ENCODE data around the gene INO80E.
A peak's percentile ranks its signal among the peaks of the same experiment; 100 is the strongest.
"Not testable (repeated sequence)": the region's sequence is repeated elsewhere in the genome, so short reads cannot be mapped to it uniquely, and the experiment has no call there.

Gene INO80E

DNA sequence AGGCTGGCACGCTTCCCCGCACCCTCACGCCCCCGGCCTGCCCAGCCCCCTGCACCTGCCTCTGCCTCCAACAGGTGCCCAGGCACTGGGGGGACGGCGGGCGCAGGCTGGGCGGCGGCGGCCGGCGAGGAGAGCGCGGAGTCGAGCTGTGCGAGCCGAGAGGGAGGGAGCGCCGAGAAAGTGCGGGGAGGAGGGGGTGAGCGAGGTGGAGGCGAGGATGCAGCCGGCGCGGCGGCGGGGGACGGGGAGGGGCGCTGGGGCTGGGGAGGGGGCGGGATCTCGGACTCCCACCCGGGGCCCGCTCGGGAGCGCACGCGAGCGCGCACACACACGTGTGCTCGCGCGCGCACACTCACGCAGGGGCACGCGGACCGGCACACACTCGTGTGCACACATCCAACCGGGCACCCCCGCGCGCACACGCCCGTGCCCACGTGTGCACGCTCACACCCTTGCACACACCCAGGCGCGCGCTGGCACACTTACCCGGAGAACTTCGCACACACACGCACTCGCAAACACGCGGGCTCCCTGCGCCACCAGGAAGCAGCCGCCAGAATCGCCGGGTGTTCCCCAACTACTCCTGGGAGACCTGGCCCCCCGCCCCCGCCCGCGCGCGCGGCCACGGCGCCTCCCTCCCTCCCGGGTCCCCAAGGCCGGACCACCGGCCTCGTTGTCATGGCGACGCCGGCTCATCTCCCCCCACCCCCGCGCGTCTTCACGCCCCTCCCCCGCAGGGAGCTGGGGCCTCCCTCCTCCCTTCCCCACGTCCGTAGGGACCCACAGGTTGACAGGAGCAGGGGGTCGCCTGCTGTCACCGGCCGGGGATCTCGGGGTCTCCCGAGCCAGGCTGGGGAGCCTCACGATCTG, 15.0 kb downstream of the INO80E start, which contains the start of gene DOC2A:
Gene DOC2A, minus strand, starts transcription at position 184 of the 870 bp plus-strand sequence. CDS start 805 bp downstream, outside the sequence.
- DNase-seq, result no peak

DNA sequence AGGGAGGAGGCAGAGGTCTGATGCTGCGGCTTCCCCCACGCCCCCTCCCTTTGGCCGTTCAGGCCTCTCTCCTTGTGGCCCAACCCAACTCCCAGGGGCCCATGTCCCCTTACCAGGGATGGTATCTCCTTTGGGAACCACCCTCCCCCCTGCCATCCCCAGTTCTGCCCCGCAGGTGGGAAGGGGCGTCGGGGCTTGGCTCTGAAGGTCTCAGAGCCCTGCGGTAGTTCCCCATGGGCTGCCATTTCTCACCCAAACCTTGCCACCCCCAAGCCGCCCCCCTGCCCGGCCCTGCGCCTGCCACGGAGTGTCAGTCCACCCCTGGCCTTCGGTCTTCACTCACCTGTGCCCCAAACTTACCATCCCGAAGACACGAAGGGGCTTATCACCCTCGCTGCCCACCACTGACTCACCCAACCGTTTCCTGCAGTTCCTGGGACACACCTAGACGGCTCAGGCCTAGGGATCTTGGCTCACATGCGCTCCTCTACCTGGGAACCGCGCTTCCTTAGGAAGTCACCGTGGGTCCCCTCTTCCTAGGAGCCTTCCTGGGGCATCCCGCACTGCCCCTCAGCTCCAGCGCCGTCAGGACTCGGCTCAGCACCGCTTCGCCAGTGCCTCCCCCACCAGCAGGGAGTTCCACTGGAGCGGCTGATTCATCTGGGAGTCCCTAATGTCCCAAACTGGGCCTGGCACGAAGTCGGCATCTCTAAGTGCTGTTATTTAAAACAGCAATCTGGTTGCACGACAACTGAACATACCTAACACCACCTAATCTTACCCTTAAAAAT, 15.9 kb downstream of the INO80E start:
- DNase-seq, result no peak

DNA sequence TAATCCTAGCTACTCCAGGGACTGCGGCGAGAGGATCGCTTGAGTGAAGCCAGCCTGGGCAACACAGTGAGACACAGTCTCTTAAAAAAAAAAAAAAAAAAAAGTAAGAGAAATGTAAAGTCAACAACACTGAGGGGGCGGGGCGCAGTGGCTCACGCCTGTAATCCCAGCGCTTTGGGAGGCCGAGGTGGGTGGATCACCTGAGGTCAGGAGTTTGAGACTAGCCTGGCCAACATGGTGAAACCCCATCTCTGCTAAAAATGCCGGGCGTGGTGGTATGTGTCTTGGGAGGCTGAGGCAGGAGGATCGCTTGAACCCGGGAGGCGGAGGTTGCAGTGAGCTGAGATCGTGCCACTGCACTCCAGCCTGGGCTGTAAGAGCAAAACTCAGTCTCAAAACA, 16.6 kb downstream of the INO80E start:
- not testable (repeated sequence) for DNase-seq

DNA sequence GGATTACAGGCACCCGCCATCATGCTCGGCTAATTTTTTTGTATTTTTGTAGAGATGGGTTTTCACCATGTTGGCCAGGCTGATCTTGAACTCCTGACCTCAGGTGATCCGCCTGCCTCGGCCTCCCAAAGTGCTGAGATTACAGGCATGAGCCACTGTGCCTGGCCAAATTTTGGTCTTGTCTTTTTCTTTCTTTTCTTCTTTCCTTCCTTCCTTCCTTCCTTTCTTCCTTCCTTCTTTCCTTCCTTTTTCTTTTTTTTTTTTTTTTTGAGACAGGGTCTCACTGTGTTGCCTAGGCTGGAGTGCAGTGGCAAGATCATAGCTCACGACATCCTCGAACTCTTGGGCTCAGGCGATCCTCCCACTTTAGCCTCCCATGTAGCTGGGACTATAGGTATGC, 19.4 kb downstream of the INO80E start:
- not testable (repeated sequence) for DNase-seq

DNA sequence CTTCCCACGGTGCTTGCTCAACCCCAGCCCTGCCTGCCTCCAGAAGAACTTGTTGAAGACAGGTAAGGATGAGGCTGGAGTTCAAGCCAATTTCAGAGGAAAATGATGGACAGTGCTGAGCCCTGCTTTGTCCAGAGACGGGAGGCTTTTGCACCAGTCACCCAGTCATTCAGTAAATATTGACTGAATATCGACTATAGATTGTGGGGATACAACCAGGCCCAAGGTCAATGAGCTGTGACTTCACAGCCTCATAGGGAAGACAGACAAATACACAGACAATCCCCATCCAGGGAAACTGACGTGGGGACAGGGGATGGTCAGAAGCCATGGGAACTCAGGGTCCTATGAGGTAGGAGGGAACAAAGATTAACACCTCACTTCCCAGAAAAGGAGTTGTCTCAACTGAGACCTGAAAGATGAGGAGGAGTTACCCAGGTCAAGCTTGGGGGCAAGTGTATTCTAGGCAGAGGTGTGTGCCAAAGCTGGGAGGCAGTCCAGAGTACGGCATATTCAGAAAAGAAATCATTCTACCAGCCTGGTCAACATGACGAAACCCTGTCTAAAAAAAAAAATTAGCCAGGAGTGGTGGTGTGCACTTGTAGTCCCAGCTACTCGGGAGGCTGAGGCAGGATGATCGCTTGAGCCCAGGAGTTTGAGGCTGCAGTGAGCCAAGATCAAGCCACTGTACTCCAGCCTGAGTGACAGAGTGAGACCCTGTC, 20.7 kb downstream of the INO80E start:
- DNase-seq, result no peak

DNA sequence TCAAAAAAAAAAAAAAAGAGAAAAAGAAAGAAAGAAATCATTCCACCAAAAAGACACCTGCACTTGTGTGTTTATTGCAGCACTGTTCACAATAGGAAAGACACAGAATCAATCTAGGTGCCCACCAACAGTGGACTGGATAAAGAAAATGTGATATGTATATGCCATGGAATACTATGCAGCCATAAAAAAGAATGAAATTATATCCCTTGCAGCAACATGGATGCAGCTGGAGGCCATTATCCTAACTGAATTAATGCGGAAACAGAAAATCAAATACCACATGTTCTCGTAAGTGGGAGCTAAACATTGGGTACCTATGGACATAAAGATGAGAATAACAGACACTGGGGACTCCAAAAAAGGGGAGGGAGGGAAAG, 21.2 kb downstream of the INO80E start:
- DNase-seq, result no peak

DNA sequence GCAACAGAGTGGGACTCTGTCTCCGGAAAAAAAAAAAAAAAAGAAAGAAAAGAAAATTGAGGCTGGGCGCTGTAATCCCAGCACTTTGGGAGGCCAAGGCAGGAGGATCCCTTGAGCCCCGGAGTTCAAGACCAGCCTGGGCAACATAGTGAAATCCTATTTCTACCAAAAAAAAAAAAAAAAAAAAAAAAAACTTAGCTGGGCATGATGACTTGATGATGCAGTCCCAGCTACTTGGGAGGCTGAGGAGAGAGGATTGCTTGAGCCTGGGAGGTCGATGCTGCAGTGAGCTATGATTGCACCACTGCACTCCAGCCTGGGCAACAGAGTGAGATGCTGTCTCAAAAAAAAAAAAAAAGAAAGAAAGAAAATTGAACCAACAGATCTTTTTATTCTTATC, 21.9 kb downstream of the INO80E start:
- DNase-seq, result not testable (repeated sequence)

DNA sequence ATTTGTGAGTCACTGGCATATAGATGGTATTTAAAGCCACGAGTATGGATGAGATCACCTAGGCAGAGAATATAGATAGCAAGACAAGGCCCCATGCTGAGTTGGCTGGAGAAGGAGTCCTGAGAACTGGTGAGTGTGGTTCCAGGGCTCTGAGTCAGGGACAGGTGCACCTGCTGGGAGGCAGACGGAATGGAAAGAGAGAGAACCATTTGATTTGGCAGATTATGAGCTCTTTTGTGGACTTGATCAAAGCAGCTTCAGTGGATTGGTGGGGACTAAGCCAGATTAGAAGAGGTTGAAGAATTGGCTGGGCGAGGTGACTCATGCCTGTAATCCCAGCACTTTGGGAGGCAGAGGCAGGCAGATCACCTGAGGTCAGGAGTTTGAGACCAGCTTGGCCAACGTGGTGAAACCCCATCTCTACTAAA, 22.7 kb downstream of the INO80E start:
- DNase-seq, result no peak

DNA sequence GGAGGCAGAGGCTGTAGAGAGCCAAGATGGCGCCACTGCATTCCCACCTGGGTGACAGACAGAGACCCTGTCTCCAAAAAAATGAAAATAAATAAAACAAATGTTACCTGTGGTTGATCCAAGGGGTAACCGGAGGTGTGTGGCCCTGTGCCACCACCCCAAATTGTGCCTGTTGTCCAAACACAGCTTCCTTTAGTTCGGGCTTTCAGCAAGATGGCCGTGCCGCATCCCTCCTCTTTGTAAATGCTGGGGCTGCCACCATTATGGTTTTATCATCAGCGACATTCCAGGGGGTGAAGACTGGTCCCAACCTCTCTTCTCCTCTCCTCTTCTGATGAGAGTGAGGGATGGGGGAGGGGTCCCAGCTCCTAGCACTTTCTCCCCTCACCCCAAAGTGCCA, 26.8 kb downstream of the INO80E start, which contains the start of gene C16orf92:
Gene C16orf92, plus strand, starts transcription at position 312 of the 400 bp plus-strand sequence. CDS start 143 bp downstream, outside the sequence.
- DNase-seq, result no peak

DNA sequence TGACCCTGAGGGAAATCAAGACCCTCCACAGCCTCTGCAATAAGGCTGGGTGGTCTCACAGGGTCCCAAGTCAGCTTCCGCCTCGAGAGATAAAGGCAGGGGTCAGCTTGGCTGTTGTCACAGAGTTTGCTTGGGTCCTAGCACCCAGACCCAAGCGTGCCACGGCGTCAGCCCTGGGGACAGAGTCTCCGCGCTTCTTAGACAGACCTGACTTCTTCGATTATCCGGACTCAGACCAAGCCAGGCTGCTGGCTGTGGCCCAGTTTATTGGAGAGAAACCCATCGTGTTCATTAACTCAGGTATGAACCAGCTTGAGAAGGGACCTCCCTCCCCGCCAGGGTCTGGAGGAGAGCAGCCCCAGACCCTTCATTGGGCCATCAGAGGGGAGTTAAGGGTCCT, 27.5 kb downstream of the INO80E start:
- no peak for DNase-seq

DNA sequence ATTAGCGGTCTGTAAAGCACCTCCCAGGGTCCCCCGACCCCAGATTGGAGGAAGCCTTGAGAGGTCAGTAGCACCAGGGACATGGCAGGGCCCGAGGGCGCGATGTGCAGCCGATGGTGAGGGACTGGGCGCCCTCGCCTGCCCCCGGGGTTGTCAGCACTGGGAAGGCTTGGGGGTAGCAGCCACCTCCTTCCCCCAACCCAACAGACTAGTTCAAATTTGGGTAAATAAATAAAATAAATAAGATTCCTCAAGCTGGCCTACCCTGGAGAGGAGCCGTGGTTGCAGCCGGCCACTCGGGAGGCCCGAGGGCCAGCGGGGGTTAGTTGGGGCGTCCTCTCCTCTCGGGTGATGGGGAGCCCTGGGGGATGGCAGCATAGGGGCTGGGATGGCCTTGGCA, 28.4 kb downstream of the INO80E start:
- DNase-seq, result no peak

DNA sequence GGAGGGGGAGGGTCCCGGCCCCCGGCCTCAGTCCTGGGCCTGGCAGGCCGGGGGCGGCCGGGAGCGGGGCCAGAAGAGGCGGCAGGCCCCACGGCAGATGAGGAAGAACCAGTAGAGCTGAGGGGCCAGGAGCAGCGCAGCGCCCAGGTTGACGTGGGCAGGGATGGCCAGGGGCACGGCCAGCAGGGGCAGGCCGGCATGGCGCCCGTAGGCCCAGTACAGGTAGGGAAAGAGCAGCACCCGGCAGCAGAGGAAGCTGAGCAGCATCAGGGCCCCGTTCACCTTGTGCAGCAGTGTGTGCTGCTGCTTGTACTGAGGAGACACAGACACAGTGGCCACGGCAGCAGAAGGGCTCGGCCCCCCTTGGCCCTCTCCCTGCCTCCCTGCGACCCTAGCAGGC, 29.1 kb downstream of the INO80E start:
- no peak for DNase-seq

DNA sequence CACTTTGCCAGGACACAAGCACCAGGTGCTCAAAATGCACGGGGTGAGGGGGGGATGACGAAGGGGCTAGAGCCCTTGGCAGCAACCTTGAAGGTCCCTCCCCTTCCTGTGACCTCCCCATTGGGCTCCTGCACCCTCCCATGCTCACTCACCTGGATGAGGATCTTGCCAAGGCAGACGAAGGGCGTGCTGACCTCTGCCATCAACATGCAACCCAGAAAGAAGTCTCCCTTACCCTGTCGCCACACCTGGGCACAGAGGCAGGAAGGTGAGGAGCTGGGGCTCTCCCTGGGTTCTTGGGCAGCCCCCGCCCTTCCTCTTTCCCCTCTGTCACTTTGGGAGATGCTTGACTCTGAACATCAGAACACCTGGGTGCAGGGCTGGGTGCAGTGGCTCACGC, 29.5 kb downstream of the INO80E start:
- DNase-seq, result no peak

DNA sequence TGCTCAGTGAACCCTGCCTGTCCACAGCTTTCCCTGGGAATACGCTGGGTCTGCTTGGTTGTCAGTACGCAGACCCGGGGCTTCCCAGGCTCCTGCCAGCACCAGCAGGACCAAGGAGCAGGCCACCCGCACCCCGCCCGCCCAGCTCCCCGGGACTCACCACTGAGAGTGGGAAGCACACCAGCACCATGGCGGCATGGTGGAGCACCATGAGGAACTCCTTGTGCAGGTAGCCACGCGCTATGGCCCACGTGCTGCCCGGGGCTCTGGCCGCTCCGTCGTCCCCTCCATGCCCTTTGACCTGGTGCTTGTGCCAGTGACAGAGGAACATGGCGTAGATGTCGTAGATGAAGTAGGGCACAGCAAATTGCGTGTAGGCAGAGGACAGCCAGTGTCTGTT, 30.4 kb downstream of the INO80E start:
- DNase-seq, result no peak

DNA sequence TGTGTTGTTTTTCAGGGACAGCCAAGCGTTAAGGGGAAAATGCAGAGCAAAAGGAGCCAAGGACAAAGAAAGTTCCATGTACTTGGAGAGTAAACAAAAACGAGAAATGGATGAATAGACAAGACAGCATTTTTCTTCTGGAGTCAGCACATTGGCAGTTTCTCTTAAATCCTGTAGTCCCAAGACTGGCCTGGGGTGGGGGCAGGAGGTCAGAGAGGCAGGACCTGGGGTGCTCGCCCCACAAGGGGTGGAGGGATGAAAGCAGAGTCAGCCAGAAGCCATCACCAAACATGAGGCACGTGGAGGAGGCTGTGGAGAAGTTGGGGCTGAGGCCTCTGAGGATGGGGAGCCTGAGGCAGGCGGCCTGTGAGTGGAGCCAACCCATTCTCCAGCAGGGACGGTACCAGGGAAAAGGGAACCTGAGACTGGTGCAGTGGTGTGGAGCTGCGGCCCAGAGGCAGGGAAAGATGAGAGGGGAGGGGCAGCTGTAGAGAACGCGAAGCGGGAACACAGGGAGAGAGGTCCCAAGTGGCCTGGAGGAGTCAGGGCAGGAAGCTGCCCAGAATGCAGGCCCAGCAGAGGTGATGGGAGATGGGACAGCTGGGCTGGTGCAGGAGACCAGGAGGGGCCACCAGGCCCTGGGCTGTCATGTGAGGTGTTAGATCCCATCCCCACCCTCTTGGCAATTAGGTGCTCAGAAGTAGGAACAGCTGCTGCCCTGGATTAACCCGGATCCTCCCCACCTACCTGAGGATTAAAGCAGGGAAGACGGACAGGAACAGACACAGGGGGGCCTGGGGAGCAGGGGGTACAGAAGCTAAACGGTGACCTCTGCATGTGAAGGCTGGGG, 31.8 kb downstream of the INO80E start:
- no peak for DNase-seq

DNA sequence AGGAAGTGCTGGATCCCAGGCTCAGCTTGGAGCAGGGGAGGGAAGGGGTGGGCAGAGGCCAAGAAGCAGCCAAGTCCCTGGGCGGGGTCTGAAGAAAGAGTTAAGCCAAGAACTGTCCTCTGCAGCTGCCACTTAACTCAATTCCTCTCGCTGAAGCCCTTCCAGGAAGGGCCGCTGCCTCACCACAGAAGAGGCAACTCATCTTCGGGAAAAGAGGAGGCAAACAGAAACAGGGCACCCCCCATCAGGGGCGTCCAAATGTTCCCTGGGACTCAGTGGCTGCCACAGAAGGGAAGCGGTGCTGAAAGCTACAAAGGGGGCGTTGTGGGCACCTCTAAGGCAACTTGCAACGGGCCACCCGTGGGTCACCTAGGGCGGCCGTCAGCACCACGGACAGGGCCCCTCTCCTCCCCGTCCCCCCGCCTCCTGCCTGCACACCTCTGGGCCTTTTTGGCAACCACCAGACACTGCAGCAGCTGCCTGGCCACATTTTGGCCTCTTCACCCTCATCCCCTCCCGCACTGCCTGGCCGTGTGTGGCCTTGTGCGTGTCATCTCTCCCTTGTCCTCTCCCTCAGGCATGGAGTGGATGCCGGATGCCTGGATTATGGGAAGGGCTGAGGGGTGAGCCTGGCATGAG, 32.5 kb downstream of the INO80E start:
- DNase-seq, result peak; percentile 85

DNA sequence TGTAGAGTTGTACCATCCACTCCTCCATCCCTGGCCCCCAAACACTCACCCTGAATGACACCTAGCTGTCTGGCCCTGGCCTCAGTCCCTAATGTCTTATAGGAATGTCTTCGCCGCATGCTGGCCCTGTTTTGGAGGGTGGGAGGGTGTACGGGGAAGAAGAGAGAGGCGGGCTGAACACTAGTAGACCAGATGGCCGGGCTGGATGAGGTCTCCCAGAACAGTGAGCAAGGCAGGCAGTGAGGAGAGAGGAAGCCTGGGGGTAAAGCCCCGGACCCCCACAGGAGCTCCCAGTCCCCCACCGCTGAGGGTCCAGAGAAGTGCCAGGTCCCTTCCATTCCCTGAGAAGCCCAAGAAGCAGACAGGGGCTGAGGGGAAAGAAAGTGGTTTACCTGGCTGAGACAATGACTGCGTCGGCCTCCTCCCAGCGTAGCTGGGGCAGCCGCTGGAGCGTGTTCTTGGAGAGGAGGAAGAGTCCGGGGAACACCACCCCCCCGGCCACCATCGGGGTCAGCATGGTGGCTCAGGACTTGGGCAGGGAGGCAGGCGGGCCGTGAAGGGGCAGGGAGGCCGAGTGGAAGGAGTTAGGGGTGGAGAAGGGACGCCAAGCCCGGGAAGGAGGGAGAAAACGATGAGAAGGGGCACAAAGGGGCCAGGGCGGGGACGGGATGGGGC, 34.1 kb downstream of the INO80E start:
- DNase-seq, result peak; percentile 50

DNA sequence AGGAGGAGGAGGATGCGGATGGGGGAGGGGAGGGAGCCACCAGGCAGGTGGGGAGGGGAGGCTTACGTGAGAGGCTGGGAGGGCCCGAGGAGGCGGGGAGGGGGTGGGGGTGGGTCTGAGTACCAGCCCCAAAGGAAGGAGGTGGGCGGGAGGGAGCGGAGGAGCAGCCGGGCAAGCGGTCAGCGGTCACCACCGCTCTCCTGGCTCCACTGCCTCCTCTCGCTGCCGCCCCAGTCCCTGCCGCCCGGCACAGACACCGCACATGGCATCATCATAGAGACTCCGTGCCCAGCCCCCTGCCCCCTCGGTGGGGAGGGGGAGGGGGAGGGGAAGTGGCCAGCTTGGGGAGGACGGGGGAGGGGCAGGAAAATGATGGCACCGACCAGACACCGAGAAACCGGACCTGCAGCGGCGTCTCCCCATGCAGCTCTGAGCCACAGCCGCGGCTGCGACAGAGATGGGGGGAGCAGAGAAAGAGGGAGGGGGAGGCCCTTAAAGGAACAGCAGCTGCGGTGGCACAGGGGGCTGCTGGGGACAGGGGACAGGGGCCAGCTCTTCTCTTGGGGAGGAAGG, 34.9 kb downstream of the INO80E start, which contains the start of gene TLCD3B:
Gene TLCD3B, minus strand, starts transcription at position 431 of the 573 bp plus-strand sequence. CDS start 744 bp downstream, outside the sequence.
- DNase-seq, result peak; percentile 57

DNA sequence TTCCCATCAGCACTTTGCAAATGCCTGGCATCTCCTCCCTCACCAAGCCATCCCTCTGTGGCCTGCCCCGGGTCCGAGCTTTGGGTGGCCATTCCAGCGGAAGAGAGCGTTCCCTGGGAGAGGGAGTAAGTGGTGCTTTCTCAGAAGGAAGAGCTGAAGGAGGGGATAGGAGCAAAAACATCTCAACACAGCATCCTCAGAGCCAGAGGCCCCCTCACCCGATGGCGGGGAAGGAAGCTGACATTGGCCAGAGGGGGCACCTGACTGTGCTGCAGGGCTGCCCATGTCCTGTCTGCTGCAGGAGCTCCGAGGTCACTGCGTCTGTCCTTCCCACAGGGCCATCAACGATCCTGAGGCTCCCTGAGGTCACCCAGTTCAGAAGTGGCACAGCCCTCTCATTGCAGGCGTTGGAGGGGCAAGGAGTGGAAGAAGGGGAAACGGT, 35.5 kb downstream of the INO80E start:
- DNase-seq, result peak; percentile 49

DNA sequence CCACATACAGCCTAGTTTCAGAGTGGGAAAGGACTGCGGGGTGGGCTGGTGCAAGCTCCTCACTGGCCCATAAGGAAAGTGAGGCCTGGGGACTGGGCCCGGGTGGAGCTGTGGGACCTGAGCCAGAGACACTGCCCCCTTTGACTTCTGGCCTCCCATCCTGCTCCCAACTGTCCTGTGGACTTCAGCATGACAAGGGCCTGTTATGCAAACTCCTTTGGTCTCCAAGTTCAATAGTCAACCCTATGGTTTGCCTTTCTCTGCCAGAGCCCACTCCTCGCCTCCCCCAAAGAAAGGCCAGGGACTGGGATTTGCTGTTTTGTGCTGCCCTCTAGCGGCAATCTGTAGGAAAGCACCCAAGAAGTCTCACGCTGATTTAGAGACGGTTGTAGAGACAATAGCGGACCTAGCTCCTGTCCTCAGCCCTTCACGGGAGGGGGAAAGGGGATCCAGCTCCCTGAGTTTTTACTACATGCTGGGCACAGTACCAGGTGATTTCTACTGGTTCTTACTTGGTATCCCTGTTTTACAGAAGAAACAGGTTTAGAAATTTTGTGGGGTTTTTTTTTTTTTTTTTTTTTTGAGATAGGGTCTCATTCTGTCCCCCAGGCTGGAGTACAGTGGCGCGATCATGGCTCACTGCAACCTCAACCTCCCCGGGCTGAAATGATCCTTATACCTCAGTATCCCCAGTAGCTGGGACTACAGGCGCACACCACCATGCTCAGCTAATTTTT, 36.2 kb downstream of the INO80E start:
- DNase-seq, result peak; percentile 86

All from islet precursor cell (in vitro differentiated cells).